Right atrium auricular region (tissue), 2 donors: ENCODE measurements around the gene CADPS. TPM values are rescaled to one million over a fixed set of nuclear protein-coding genes. Genes with fewer than 3 reads are reported as not detected.

Source experiments
- DNase-seq: peaks from one replicate; pipeline ENCODE4 v3.0.0-alpha.2; 2019; ENCODE audit warnings: low spot score
- H3K27ac ChIP-seq, 2 donors: fragments of 200-600 bp; sonication (generic); 1 replicate in 1 of 2; 2 replicates in 1 of 2; pipeline ENCODE4 v1.5.1; 2016 to 2019
- H3K27me3 ChIP-seq, 2 donors: fragments of 200-600 bp; sonication (generic); one replicate each; pipeline versions ENCODE4 v1.5.1 to v1.6.0; 2017 to 2019
- H3K36me3 ChIP-seq: fragments of 200-600 bp; sonication (generic); one replicate; pipeline ENCODE4 v1.5.1; 2016
- H3K4me1 ChIP-seq, 2 donors: fragments of 200-600 bp; sonication (generic); one replicate each; pipeline versions ENCODE4 v1.5.1 to v1.6.0; 2017 to 2019
- H3K4me3 ChIP-seq, 2 donors: fragments of 200-600 bp; sonication (generic); 1 replicate in 1 of 2; 2 replicates in 1 of 2; pipeline ENCODE4 v1.5.1; 2017 to 2019; ENCODE audit warnings: mild to moderate bottlenecking in 1 of 2, moderate library complexity in 1 of 2
- H3K9me3 ChIP-seq, 2 donors: fragments of 200-600 bp; sonication (generic); one replicate each; pipeline ENCODE4 v1.5.1; 2019
- CTCF ChIP-seq, 2 donors: fragments of 200-600 bp; sonication (generic); IDR thresholded peaks; one replicate each; pipeline ENCODE4 v1.5.1; 2019; ENCODE audit warnings: antibody characterized with exemption in 2 of 2
- total RNA-seq, 2 donors: library from RNA; depleted of rRNA; stranded (reverse); fragments of >200 nt; gene quantifications; one replicate each; pipeline ENCODE4 v1.1.0, GENCODE V29; 2016

Gene CADPS
- total RNA-seq, 2 donors from 2014 or later, result 16.1 to 48.2 TPM

GRCh38 chr3:62833538-62833937 lies 41.7 kb downstream of the CADPS start:
- H3K36me3 ChIP-seq, result no peaks in the 10 kb centered on the region
- H3K27me3 ChIP-seq, result no peaks in the 10 kb centered on the region
- H3K4me3 ChIP-seq, result no peak overlapping the region
- no peaks in the 10 kb centered on the region for H3K9me3 ChIP-seq
- H3K27ac ChIP-seq, result no peak overlapping the region
- H3K4me1 ChIP-seq, result no peaks in the 10 kb centered on the region
- peak in 1 of 2 donors; percentile 31 for TF ChIP-seq CTCF (IDR thresholded peaks at IDR 0.05)
- DNase-seq, result no peak

GRCh38 chr3:62832553-62832952 lies 42.7 kb downstream of the CADPS start:
- no peak overlapping the region for H3K27ac ChIP-seq
- no peak for DNase-seq
- H3K27me3 ChIP-seq, result no peaks in the 10 kb centered on the region
- no peaks in the 10 kb centered on the region for H3K36me3 ChIP-seq
- H3K4me1 ChIP-seq, result no peaks in the 10 kb centered on the region
- H3K4me3 ChIP-seq, result no peak overlapping the region
- TF ChIP-seq CTCF (IDR thresholded peaks at IDR 0.05), result no peak
- H3K9me3 ChIP-seq, result no peaks in the 10 kb centered on the region

GRCh38 chr3:62830727-62831322 lies 44.4 kb downstream of the CADPS start:
- peaks cover 0 to 3% of the 10 kb centered on the region in 2 donors for H3K27me3 ChIP-seq
- no peaks in the 10 kb centered on the region for H3K36me3 ChIP-seq
- no peaks in the 10 kb centered on the region for H3K9me3 ChIP-seq
- no peak for TF ChIP-seq CTCF (IDR thresholded peaks at IDR 0.05)
- no peak for DNase-seq
- H3K27ac ChIP-seq, result no peak overlapping the region
- no peak overlapping the region for H3K4me3 ChIP-seq
- H3K4me1 ChIP-seq, result no peaks in the 10 kb centered on the region

GRCh38 chr3:62827550-62827949 lies 47.7 kb downstream of the CADPS start:
- Histone ChIP-seq H3K27ac (no peak overlapping the region), H3K27me3 (peaks cover 0 to 3% of the 10 kb centered on the region in 2 donors), H3K36me3 (no peaks in the 10 kb centered on the region), H3K9me3 (no peaks in the 10 kb centered on the region), H3K4me1 (no peaks in the 10 kb centered on the region), H3K4me3 (no peak overlapping the region)
- DNase-seq, result no peak
- no peak for TF ChIP-seq CTCF (IDR thresholded peaks at IDR 0.05)

- Histone ChIP-seq H3K9me3 (no peaks in the 10 kb centered on the region), H3K4me1 (no peaks in the 10 kb centered on the region), H3K4me3 (no peak overlapping the region), H3K27ac (no peak overlapping the region), H3K27me3 (peaks cover 0 to 3% of the 10 kb centered on the region in 2 donors), H3K36me3 (no peaks in the 10 kb centered on the region)
- no peak for DNase-seq
- no peak for TF ChIP-seq CTCF (IDR thresholded peaks at IDR 0.05)
These were observed 50.1 kb downstream of the CADPS start for GRCh38 chr3:62824965-62825592.
